HG03354 (cell line): Measurements from ENCODE around the gene SACS.

Experiments used
- ATAC-seq: cut with Tn5 transposase; IDR thresholded peaks from one replicate; pipeline ENCODE4 v1.9.1; 2021; ENCODE audit warnings: mild to moderate bottlenecking; ENCODE audit not compliant: unreplicated experiment, poor library complexity, severe bottlenecking

Gene SACS, protein sequence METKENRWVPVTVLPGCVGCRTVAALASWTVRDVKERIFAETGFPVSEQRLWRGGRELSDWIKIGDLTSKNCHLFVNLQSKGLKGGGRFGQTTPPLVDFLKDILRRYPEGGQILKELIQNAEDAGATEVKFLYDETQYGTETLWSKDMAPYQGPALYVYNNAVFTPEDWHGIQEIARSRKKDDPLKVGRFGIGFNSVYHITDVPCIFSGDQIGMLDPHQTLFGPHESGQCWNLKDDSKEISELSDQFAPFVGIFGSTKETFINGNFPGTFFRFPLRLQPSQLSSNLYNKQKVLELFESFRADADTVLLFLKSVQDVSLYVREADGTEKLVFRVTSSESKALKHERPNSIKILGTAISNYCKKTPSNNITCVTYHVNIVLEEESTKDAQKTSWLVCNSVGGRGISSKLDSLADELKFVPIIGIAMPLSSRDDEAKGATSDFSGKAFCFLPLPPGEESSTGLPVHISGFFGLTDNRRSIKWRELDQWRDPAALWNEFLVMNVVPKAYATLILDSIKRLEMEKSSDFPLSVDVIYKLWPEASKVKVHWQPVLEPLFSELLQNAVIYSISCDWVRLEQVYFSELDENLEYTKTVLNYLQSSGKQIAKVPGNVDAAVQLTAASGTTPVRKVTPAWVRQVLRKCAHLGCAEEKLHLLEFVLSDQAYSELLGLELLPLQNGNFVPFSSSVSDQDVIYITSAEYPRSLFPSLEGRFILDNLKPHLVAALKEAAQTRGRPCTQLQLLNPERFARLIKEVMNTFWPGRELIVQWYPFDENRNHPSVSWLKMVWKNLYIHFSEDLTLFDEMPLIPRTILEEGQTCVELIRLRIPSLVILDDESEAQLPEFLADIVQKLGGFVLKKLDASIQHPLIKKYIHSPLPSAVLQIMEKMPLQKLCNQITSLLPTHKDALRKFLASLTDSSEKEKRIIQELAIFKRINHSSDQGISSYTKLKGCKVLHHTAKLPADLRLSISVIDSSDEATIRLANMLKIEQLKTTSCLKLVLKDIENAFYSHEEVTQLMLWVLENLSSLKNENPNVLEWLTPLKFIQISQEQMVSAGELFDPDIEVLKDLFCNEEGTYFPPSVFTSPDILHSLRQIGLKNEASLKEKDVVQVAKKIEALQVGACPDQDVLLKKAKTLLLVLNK (N-terminal part only)

DNA sequence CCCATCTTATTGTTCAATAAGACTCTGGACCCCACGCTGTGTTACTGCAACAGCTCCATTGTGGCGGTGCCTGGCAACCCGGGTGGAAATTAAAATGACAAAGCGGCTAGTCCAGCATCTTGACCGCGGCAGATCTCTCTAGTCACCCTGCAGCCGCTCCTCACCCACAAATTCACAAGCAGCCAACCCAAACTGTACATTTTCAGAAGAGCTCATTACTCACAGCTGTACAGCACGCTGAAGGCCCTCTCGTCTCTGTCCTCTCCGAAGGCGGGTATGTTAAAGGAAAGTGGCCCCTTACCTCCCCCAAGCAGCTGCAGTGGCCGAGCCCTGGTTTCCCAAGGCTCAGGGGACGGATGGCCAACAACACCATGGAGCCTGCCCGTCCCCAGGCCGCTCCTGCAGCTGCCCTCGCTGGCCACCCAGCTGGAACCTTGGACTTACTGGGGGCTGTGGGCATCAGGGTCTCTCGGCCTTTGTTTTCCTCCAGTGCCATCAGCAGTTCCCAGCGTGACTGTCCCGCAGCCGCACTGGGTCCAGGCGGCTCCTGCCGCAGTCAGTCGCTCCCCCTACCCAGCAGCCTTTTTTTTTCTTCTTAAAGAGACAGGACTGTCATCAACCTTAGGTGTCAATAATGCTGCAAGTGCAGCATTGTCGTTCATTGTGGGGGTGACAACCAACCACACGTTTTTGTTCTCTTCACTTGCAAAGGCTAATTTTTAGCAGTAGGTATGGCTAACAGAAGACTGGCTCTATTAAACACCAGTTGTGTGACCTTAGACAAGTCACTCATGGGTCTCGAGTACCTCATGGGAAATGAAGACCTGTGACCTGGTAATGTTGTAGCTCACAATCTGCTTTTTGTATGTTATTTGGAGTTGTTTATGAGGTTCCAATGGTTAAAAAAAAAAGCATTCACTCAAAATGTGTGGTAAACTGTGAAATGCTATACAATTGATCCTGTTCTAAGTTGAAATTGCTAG lies at the start of gene SACS:
Gene SACS, minus strand, starts transcription at position 532 of the 983 bp plus-strand sequence. CDS start 22,463 bp downstream, outside the sequence.
- no peak for ATAC-seq

DNA sequence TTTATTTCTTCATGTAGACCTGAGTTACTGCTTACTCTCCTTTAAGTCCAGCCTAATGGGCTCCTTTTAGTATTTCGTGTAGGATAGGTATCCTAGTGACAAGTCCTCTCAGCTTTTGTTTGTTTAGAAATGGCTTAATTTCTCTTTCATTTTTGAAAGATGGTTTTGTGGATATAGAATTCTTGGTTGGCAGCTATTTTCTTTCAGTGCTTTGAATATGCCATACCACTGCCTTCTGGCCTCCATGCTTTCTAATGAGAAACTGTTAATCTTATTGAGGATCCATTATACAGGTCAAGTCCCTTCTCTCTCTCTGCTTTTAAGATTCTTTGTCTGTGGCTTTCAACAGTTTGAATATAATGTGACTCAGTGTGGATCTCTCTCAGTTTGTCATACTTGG lies 46.8 kb upstream of the SACS start:
- ATAC-seq: no peak

DNA sequence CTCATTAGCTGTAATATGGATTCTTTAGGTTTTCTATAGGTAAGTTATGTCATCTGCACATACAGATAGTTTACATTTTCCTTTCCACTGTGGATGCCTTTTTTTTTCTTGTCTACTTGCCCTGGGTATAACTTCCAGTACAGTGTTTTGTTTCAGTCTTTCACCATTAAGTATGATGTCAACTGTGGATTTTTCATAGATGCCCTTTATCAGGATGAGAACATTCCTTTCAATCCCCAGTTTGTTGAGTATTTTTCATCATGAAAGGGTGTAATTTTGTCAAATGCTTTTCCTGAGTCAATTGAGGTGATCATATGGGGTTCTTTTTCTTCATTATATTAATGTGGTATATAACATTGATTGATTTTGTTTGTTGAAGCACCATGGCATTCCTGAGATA lies 43.6 kb upstream of the SACS start:
- no peak for ATAC-seq

- ATAC-seq: no peak
Measured at GRCh38 chr13:23473221-23473620, 39.7 kb upstream of the SACS start.

GRCh38 chr13:23472189-23472588 lies 38.7 kb upstream of the SACS start:
- no peak for ATAC-seq

GRCh38 chr13:23470790-23471614 lies 37.5 kb upstream of the SACS start:
- no peak for ATAC-seq

GRCh38 chr13:23469951-23470421 lies 36.5 kb upstream of the SACS start:
- ATAC-seq: no peak

- ATAC-seq: no peak
Measured at GRCh38 chr13:23468811-23469210, 35.3 kb upstream of the SACS start.

GRCh38 chr13:23467932-23468278 lies 34.4 kb upstream of the SACS start:
- ATAC-seq: no peak

- no peak for ATAC-seq
Measured at GRCh38 chr13:23467048-23467931, 33.8 kb upstream of the SACS start.

DNA sequence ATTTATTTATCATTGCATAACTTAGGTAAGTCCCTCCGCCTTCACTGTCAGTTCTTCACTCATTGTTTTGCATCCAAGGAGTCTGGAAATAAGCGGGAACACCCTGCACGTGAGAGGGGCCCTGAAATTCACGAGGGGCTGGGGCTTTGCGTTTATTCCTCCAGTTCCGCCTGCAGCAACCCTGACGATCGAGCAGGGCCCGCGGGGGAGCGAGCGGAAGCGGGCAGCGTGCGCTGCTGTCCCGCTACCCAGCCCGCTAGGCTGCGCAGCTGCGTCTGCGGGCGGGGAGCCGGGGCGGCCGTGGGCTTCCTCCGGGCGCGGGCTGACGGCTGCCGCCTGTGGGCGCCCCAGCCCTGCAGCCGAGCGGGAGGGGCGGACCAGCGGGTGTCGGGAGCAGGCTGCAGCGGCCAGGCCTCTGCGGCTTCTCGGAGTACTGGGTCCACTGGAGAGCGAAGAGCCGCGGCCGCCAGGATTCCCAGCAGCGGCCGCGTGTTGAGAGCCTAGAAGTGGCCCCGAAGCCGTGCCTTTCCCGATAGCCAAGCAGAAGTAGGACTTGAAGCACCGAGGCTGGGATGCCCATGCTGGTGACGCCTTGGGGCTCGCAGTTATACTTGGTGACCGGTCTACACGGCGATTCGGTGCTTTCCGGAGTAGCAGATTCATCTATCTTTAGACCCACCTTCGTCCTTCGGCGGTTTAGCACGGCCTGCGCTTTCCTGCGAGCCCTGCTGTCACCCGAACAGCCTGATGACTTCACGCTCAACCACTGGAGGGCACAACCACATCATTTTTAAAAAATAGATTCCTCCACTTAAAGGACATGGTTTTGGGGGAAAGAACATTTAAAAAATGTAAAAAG lies 32.9 kb upstream of the SACS start:
- ATAC-seq: peak; percentile 93

GRCh38 chr13:23463661-23464060 lies 30.2 kb upstream of the SACS start:
- ATAC-seq: no peak

DNA sequence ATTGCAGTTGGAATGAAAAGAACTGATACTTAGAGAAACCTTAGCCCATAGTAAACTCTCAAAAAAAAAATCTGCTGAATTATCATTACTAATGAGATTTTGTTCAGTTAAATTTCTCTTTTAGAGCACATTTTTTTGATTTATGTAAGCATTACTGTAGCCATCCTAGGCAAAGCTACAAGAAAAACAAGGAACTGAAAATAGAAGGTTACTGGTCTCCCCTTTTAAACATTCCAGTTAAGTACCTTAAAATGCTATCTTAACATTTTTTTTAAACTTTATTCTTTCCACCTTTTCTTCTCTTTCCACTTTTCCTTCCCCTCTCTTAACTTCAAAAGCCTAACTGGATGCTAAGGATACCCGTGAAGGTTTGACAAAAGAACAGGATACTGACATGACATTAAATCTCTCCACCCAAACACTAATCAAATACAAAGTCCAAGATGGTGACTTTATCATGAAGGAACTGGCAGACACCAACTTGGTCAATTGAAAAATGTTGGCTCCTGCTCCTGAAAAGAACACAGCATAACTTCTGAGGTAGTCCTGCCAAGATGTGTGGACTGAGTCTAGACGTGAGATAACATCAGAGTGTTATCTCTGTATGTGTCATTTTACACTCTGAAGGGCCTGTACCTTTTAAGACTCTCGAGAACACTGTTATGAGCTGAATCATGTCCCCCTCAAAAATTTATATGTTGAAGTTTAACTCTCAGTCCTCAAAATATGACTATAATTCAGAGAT lies 29.5 kb upstream of the SACS start:
- ATAC-seq: no peak

DNA sequence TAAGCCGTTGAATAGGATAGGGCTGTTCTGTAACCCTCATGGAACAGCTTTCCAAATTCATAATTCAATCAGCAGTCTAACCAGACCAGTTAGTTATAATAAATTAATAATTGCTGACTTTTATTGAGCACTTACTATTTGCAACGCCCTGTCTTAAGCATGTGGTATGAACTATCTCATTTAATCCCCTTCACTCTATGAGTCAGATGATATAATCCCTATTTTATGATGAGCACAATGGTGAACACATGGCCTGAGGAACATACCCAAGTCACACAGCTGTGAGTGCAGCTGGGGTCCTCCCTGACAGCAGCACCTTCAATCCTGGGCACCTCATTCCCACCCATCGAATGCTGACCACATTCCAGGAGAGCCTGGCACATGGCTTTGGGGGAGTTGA lies 28.0 kb upstream of the SACS start:
- ATAC-seq: no peak

DNA sequence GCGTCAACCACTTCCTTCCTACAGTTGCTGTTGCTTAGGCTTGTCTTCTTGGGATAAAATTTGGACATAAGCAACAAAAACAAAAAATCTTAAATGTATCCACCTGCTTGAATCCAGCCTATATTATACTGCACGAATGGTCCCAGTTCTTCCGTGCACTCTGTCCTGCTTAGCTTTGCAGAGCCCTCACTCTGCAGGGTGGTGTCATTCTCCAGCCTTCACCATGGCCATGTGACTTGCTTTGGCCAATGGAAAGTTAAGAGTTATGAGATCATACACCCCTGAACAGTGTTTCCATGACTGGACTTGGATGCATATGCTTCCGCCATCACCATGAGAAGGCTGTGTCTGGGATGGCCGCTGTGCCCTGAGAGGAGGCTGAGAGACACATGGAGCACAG lies 27.4 kb upstream of the SACS start:
- ATAC-seq: no peak

DNA sequence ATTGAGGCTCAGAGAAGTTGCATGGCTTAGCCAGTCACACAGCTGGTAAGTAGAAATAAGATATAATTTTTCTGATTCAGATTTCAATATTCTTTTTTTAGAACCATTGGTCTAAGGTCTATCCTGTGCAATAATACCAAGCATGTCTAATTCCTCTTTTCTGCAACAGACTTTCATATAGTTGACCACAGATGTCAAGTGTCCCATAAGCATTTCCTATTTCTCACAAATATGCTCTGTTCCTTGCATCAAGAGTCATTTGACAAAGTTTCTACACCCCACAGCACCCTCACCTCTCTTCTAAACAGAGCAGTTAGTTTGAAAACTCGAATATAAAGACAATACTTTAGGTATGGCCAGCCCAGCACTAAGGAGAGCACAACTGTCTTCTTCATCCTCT lies 26.8 kb upstream of the SACS start:
- ATAC-seq: no peak
